ENCODE measurements around the gene ZSCAN30.

Gene ZSCAN30

GRCh38 chr18:35247412-35248249, 42.4 kb downstream of the ZSCAN30 start:
- Histone ChIP-seq H3K27ac (ENCODE audit: low read length) (no peak overlapping the region), H3K27me3 (ENCODE audit: low read depth, low read length) (no peaks in the 10 kb centered on the region)

GRCh38 chr18:35246831-35247230, 43.2 kb downstream of the ZSCAN30 start:
- Histone ChIP-seq H3K27ac (ENCODE audit: low read length) (no peak overlapping the region), H3K9me3 (ENCODE audit: control insufficient read depth in 1 of 2, low read length in 2 of 2) (no peaks in the 10 kb centered on the region), H3K36me3 (ENCODE audit: control insufficient read depth in 1 of 2, insufficient read depth in 2 of 2, low read length in 2 of 2) (peaks cover 68 to 77% of the 10 kb centered on the region in 2 donors)

More at GRCh38 chr18:35247412-35248249, 42.4 kb downstream of the ZSCAN30 start:
- no peaks in the 10 kb centered on the region for H3K9me3 ChIP-seq (ENCODE audit: control insufficient read depth in 1 of 2, low read length in 2 of 2)
- H3K36me3 ChIP-seq (ENCODE audit: control insufficient read depth in 1 of 2, insufficient read depth in 2 of 2, low read length in 2 of 2), result peaks cover 67 to 82% of the 10 kb centered on the region in 2 donors
- no peak overlapping the region for H3K4me3 ChIP-seq (ENCODE audit: low read depth in 1 of 2, low read length in 2 of 2)
- H3K4me1 ChIP-seq (ENCODE audit: control insufficient read depth in 1 of 2, insufficient read depth in 2 of 2, low read length in 2 of 2), result peaks cover 0 to under 1% of the 10 kb centered on the region in 2 donors

GRCh38 chr18:35245719-35246317, 44.2 kb downstream of the ZSCAN30 start:
- no peaks in the 10 kb centered on the region for H3K9me3 ChIP-seq (ENCODE audit: control insufficient read depth in 1 of 2, low read length in 2 of 2)
- H3K4me3 ChIP-seq (ENCODE audit: low read depth in 1 of 2, low read length in 2 of 2), result no peak overlapping the region
- peaks cover 0 to 9% of the 10 kb centered on the region in 2 donors for H3K4me1 ChIP-seq (ENCODE audit: control insufficient read depth in 1 of 2, insufficient read depth in 2 of 2, low read length in 2 of 2)
- H3K27me3 ChIP-seq (ENCODE audit: low read depth, low read length), result no peaks in the 10 kb centered on the region
- no peak overlapping the region for H3K27ac ChIP-seq (ENCODE audit: low read length)
- peaks cover 65 to 76% of the 10 kb centered on the region in 2 donors for H3K36me3 ChIP-seq (ENCODE audit: control insufficient read depth in 1 of 2, insufficient read depth in 2 of 2, low read length in 2 of 2)

More at GRCh38 chr18:35246831-35247230, 43.2 kb downstream of the ZSCAN30 start:
- H3K4me3 ChIP-seq (ENCODE audit: low read depth in 1 of 2, low read length in 2 of 2), result no peak overlapping the region
- no peaks in the 10 kb centered on the region for H3K27me3 ChIP-seq (ENCODE audit: low read depth, low read length)
- peaks cover 0 to 8% of the 10 kb centered on the region in 2 donors for H3K4me1 ChIP-seq (ENCODE audit: control insufficient read depth in 1 of 2, insufficient read depth in 2 of 2, low read length in 2 of 2)

- Histone ChIP-seq H3K4me1 (ENCODE audit: control insufficient read depth in 1 of 2, insufficient read depth in 2 of 2, low read length in 2 of 2) (peaks cover 0 to 9% of the 10 kb centered on the region in 2 donors), H3K27ac (ENCODE audit: low read length) (no peak overlapping the region), H3K36me3 (ENCODE audit: control insufficient read depth in 1 of 2, insufficient read depth in 2 of 2, low read length in 2 of 2) (peaks cover 55 to 66% of the 10 kb centered on the region in 2 donors), H3K9me3 (ENCODE audit: control insufficient read depth in 1 of 2, low read length in 2 of 2) (no peaks in the 10 kb centered on the region), H3K4me3 (ENCODE audit: low read depth in 1 of 2, low read length in 2 of 2) (no peak overlapping the region), H3K27me3 (ENCODE audit: low read depth, low read length) (no peaks in the 10 kb centered on the region)
Observed at GRCh38 chr18:35244671-35245070, 45.4 kb downstream of the ZSCAN30 start.

- Histone ChIP-seq H3K4me1 (ENCODE audit: control insufficient read depth in 1 of 2, insufficient read depth in 2 of 2, low read length in 2 of 2) (peaks cover 0 to 9% of the 10 kb centered on the region in 2 donors), H3K27ac (ENCODE audit: low read length) (peak overlapping the region; percentile 95), H3K27me3 (ENCODE audit: low read depth, low read length) (no peaks in the 10 kb centered on the region), H3K36me3 (ENCODE audit: control insufficient read depth in 1 of 2, insufficient read depth in 2 of 2, low read length in 2 of 2) (peaks cover 42 to 49% of the 10 kb centered on the region in 2 donors), H3K9me3 (ENCODE audit: control insufficient read depth in 1 of 2, low read length in 2 of 2) (no peaks in the 10 kb centered on the region), H3K4me3 (ENCODE audit: low read depth in 1 of 2, low read length in 2 of 2) (no peak overlapping the region)
Observed at GRCh38 chr18:35242426-35242825, 47.6 kb downstream of the ZSCAN30 start.

GRCh38 chr18:35241448-35241804, 48.6 kb downstream of the ZSCAN30 start:
- Histone ChIP-seq H3K4me1 (ENCODE audit: control insufficient read depth in 1 of 2, insufficient read depth in 2 of 2, low read length in 2 of 2) (peaks cover 0 to 9% of the 10 kb centered on the region in 2 donors), H3K36me3 (ENCODE audit: control insufficient read depth in 1 of 2, insufficient read depth in 2 of 2, low read length in 2 of 2) (peaks cover 35 to 39% of the 10 kb centered on the region in 2 donors), H3K27me3 (ENCODE audit: low read depth, low read length) (no peaks in the 10 kb centered on the region), H3K4me3 (ENCODE audit: low read depth in 1 of 2, low read length in 2 of 2) (peak overlapping the region; percentile 66 to 67), H3K27ac (ENCODE audit: low read length) (peak overlapping the region; percentile 95), H3K9me3 (ENCODE audit: control insufficient read depth in 1 of 2, low read length in 2 of 2) (no peaks in the 10 kb centered on the region)

- Histone ChIP-seq H3K4me1 (ENCODE audit: control insufficient read depth in 1 of 2, insufficient read depth in 2 of 2, low read length in 2 of 2) (peaks cover 0 to 9% of the 10 kb centered on the region in 2 donors), H3K36me3 (ENCODE audit: control insufficient read depth in 1 of 2, insufficient read depth in 2 of 2, low read length in 2 of 2) (peaks cover 30 to 33% of the 10 kb centered on the region in 2 donors), H3K27me3 (ENCODE audit: low read depth, low read length) (no peaks in the 10 kb centered on the region), H3K27ac (ENCODE audit: low read length) (peak within 1 kb of the TSS; percentile 95), H3K4me3 (ENCODE audit: low read depth in 1 of 2, low read length in 2 of 2) (peak within 1 kb of the TSS; percentile 66 to 67), H3K9me3 (ENCODE audit: control insufficient read depth in 1 of 2, low read length in 2 of 2) (no peaks in the 10 kb centered on the region)
Observed at GRCh38 chr18:35240664-35241447, 49.2 kb downstream of the ZSCAN30 start, which contains the start of gene ZNF397. Gene ZNF397 (plus strand): TSS chr18:35241034. CDS start chr18:35242471, 1,437 bp downstream.

- Histone ChIP-seq H3K27ac (ENCODE audit: low read length) (no peak overlapping the region), H3K36me3 (ENCODE audit: control insufficient read depth in 1 of 2, insufficient read depth in 2 of 2, low read length in 2 of 2) (peaks cover 17 to 19% of the 10 kb centered on the region in 2 donors), H3K27me3 (ENCODE audit: low read depth, low read length) (no peaks in the 10 kb centered on the region), H3K4me3 (ENCODE audit: low read depth in 1 of 2, low read length in 2 of 2) (no peak overlapping the region), H3K4me1 (ENCODE audit: control insufficient read depth in 1 of 2, insufficient read depth in 2 of 2, low read length in 2 of 2) (peaks cover 0 to 9% of the 10 kb centered on the region in 2 donors), H3K9me3 (ENCODE audit: control insufficient read depth in 1 of 2, low read length in 2 of 2) (no peaks in the 10 kb centered on the region)
Observed at GRCh38 chr18:35239314-35239713, 50.7 kb downstream of the ZSCAN30 start.

- peaks cover 0 to under 1% of the 10 kb centered on the region in 2 donors for H3K4me1 ChIP-seq (ENCODE audit: control insufficient read depth in 1 of 2, insufficient read depth in 2 of 2, low read length in 2 of 2)
- H3K36me3 ChIP-seq (ENCODE audit: control insufficient read depth in 1 of 2, insufficient read depth in 2 of 2, low read length in 2 of 2), result no peaks in the 10 kb centered on the region
- H3K4me3 ChIP-seq (ENCODE audit: low read depth in 1 of 2, low read length in 2 of 2), result no peak overlapping the region
- H3K27ac ChIP-seq (ENCODE audit: low read length), result no peak overlapping the region
- no peaks in the 10 kb centered on the region for H3K9me3 ChIP-seq (ENCODE audit: control insufficient read depth in 1 of 2, low read length in 2 of 2)
- no peaks in the 10 kb centered on the region for H3K27me3 ChIP-seq (ENCODE audit: low read depth, low read length)
Observed at GRCh38 chr18:35236571-35237363, 53.3 kb downstream of the ZSCAN30 start.

- no peaks in the 10 kb centered on the region for H3K9me3 ChIP-seq (ENCODE audit: control insufficient read depth in 1 of 2, low read length in 2 of 2)
- H3K27me3 ChIP-seq (ENCODE audit: low read depth, low read length), result no peaks in the 10 kb centered on the region
- H3K4me3 ChIP-seq (ENCODE audit: low read depth in 1 of 2, low read length in 2 of 2), result peak overlapping the region in 1 of 2 donors; percentile 41
- no peaks in the 10 kb centered on the region for H3K36me3 ChIP-seq (ENCODE audit: control insufficient read depth in 1 of 2, insufficient read depth in 2 of 2, low read length in 2 of 2)
- no peaks in the 10 kb centered on the region for H3K4me1 ChIP-seq (ENCODE audit: control insufficient read depth in 1 of 2, insufficient read depth in 2 of 2, low read length in 2 of 2)
- H3K27ac ChIP-seq (ENCODE audit: low read length), result no peak overlapping the region
Observed at GRCh38 chr18:35231052-35231451, 59.0 kb downstream of the ZSCAN30 start.

All from muscle layer of duodenum (tissue), 2 donors.